DMS 273 (cell line): ENCODE measurements around the gene EME2.

Source experiments
- DNase-seq: peaks from one replicate; lab custom pipeline; 2025; ENCODE audit not compliant: unreplicated experiment; lab: John Stamatoyannopoulos, UW

EME2 gene

GRCh38 chr16:1817716-1818115, 45.1 kb downstream of the EME2 start:
- DNase-seq = no peak

- DNase-seq = no peak
These were observed 45.7 kb downstream of the EME2 start for GRCh38 chr16:1818204-1818872.

GRCh38 chr16:1818873-1819525, 46.4 kb downstream of the EME2 start:
- DNase-seq = no peak

- no peak for DNase-seq
These were observed 47.0 kb downstream of the EME2 start for GRCh38 chr16:1819611-1820010.

- no peak for DNase-seq
These were observed 47.7 kb downstream of the EME2 start for GRCh38 chr16:1820096-1820945.

GRCh38 chr16:1820946-1821290, 48.3 kb downstream of the EME2 start:
- no peak for DNase-seq

- no peak for DNase-seq
These were observed 49.4 kb downstream of the EME2 start for GRCh38 chr16:1821861-1822611.

- DNase-seq = no peak
These were observed 50.2 kb downstream of the EME2 start for GRCh38 chr16:1822801-1823200.

- DNase-seq = peak; percentile 71
These were observed 51.2 kb downstream of the EME2 start for GRCh38 chr16:1823821-1824220.

GRCh38 chr16:1825381-1825863, 52.8 kb downstream of the EME2 start:
- no peak for DNase-seq
